GM23248 (cell line): ENCODE results near the gene DPP10. TPM values are rescaled to one million over a fixed set of nuclear protein-coding genes. Genes with fewer than 3 reads are reported as not detected.
"Not testable (repeated sequence)": the region's sequence is repeated elsewhere in the genome, so short reads cannot be mapped to it uniquely, and the experiment has no call there.

Experiments
- DNase-seq: peaks from one replicate; pipeline ENCODE4 v3.0.0-alpha.2; 2015
- H2AFZ ChIP-seq: fragments of 200-600 bp; sonication (generic); 2 replicates; pipeline ENCODE4 v1.6.1; 2016; ENCODE audit warnings: antibody characterized with exemption
- H3F3A ChIP-seq: fragments of 200-600 bp; sonication (generic); 2 replicates; pipeline ENCODE4 v1.6.1; 2016; ENCODE audit warnings: mild to moderate bottlenecking, antibody characterized with exemption, mixed run types; ENCODE audit not compliant: insufficient read depth
- H3K27ac ChIP-seq: fragments of 200-600 bp; sonication (generic); 2 replicates; pipeline ENCODE4 v1.5.1; 2016; ENCODE audit warnings: mild to moderate bottlenecking
- H3K27me3 ChIP-seq: fragments of 200-600 bp; sonication (generic); replicated peaks from 2 replicates; pipeline ENCODE4 v1.6.1; 2016; ENCODE audit warnings: mild to moderate bottlenecking; ENCODE audit not compliant: insufficient read depth
- H3K36me3 ChIP-seq: fragments of 200-600 bp; sonication (generic); 2 replicates; pipeline ENCODE4 v1.6.1; 2016; ENCODE audit warnings: low read depth, mild to moderate bottlenecking
- H3K4me1 ChIP-seq: fragments of 200-600 bp; sonication (generic); 2 replicates; pipeline ENCODE4 v1.6.1; 2016; ENCODE audit warnings: mild to moderate bottlenecking; ENCODE audit not compliant: insufficient read depth
- H3K4me2 ChIP-seq: fragments of 200-600 bp; sonication (generic); one replicate; pipeline ENCODE4 v1.6.1; 2016; ENCODE audit warnings: mild to moderate bottlenecking; ENCODE audit not compliant: unreplicated experiment
- H3K4me3 ChIP-seq: fragments of 200-600 bp; sonication (generic); 2 replicates; pipeline ENCODE4 v1.5.1; 2016; ENCODE audit warnings: mild to moderate bottlenecking
- H3K79me2 ChIP-seq: fragments of 200-600 bp; sonication (generic); 2 replicates; pipeline ENCODE4 v1.6.1; 2016; ENCODE audit warnings: mild to moderate bottlenecking; ENCODE audit not compliant: insufficient read depth
- H3K9ac ChIP-seq: fragments of 200-600 bp; sonication (generic); 2 replicates; pipeline ENCODE4 v1.6.1; 2016; ENCODE audit warnings: mild to moderate bottlenecking
- H3K9me2 ChIP-seq: fragments of 200-600 bp; sonication (generic); 2 replicates; pipeline ENCODE4 v1.6.1; 2016; ENCODE audit warnings: mixed run types, mild to moderate bottlenecking, moderate library complexity; ENCODE audit not compliant: insufficient read depth
- H3K9me3 ChIP-seq: fragments of 200-600 bp; sonication (generic); one replicate; pipeline ENCODE4 v1.6.1; 2017; ENCODE audit warnings: low read depth
- H4K20me1 ChIP-seq: fragments of 200-600 bp; sonication (generic); 2 replicates; pipeline ENCODE4 v1.6.0; 2016; ENCODE audit not compliant: insufficient read depth
- EZH2 ChIP-seq: fragments of 200-600 bp; sonication (generic); IDR thresholded peaks from 2 replicates; pipeline ENCODE4 v1.6.1; 2018; ENCODE audit warnings: antibody characterized with exemption, mild to moderate bottlenecking; ENCODE audit not compliant: insufficient read depth, poor library complexity, severe bottlenecking
- EZH2phosphoT487 ChIP-seq: fragments of 200-600 bp; sonication (generic); IDR thresholded peaks from 2 replicates; pipeline ENCODE4 v1.6.1; 2018; ENCODE audit warnings: antibody characterized with exemption, moderate library complexity, mild to moderate bottlenecking, low read depth; ENCODE audit not compliant: insufficient read depth
- WGBS, 2 experiments: methylation state at CpG; one replicate each; pipeline ENCODE4 v1.1.6; 2015 to 2017; ENCODE audit warnings: low lambda C conversion rate in 2 of 2, low coverage in 1 of 2; ENCODE audit errors: missing lambda C conversion rate in 2 of 2; 5-methylcytosine and 5-hydroxymethylcytosine counted together
- in situ Hi-C: fragments of 300-500 bp; cut with MboI; formaldehyde crosslinking; loops from 2 replicates; pipeline ENCODE4 v1.15.0; 2020
- polyA plus RNA-seq: library from polyadenylated mRNA; unstranded; fragments of >200 nt; fragmentation: Nextera tagmentation; extraction: Ambion mirVana; gene quantifications from 2 replicates; pipeline ENCODE4 v1.2.1, GENCODE V29; 2016
- total RNA-seq: library from RNA; depleted of rRNA; stranded (reverse); fragments of >200 nt; shearing (Covaris generic); gene quantifications from 2 replicates; pipeline ENCODE4 v1.2.3, GENCODE V29; 2014

DPP10 gene
- total and polyA plus RNA-seq, 2 experiments from 2014 or later = not detected

DNA sequence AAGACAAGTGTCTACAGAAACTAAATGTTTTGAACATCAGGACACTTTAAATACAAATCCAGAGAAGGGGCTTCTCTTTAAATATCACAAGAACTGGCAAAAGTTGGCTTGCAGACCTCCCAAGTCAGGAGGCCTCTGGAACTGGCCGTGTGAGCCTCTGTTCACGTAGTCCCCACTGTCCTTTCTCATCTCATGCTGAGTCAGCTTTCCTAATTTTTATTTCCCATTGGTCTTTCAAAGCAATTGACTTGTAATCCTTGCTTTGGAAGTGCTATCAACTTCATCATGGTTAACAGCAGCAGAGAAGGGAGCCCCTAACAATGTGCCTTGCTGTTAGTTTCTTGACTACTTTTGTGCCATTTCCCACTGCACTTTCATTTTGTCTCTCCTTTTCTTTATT, 303.3 kb downstream of the DPP10 start:
- Histone ChIP-seq H3K36me3 (no peaks in the 10 kb centered on the region), H4K20me1 (no peaks in the 10 kb centered on the region), H3K79me2 (no peaks in the 10 kb centered on the region), H3K4me2 (no peak overlapping the region), H3K27ac (no peak overlapping the region), H3K4me3 (no peak overlapping the region), H2AFZ (no peak overlapping the region), H3K27me3 (no peaks in the 10 kb centered on the region), H3K9me2 (no peaks in the 10 kb centered on the region), H3K4me1 (no peaks in the 10 kb centered on the region), H3F3A (no peaks in the 10 kb centered on the region), H3K9ac (no peak overlapping the region), H3K9me3 (no peaks in the 10 kb centered on the region)
- TF ChIP-seq EZH2 (no peak), EZH2phosphoT487 (no peak)
- in situ Hi-C loops = no loop called here
- WGBS, 2 experiments = 38 to 50% methylated on average over 2 of the region's 2 CpGs
- no peak for DNase-seq

DNA sequence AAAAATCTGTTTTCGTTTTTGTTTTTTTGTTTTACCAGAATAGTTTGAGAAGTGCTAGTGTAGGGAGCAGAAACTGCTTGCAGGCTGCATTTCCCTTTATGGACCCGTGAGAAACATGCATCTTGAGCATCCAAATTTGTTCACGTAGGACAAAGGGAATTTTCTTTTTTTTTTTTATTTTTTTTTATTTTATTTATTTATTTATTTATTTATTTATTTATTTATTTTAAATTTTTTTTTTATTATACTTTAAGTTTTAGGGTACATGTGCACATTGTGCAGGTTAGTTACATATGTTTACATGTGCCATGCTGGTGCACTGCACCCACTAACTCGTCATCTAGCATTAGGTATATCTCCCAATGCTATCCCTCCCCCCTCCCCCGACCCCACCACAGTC, 305.7 kb downstream of the DPP10 start:
- 13 to 15% methylated on average over 4 to 5 of the region's 5 CpGs for WGBS, 2 experiments
- H3K79me2 ChIP-seq, H3K9ac ChIP-seq, DNase-seq, H3K9me3 ChIP-seq, H3K9me2 ChIP-seq, H2AFZ ChIP-seq, in situ Hi-C loops, H3K4me3 ChIP-seq, H3K4me1 ChIP-seq, H3K4me2 ChIP-seq, H3F3A ChIP-seq, H4K20me1 ChIP-seq, H3K36me3 ChIP-seq, H3K27me3 ChIP-seq, H3K27ac ChIP-seq: not testable (repeated sequence)

DNA sequence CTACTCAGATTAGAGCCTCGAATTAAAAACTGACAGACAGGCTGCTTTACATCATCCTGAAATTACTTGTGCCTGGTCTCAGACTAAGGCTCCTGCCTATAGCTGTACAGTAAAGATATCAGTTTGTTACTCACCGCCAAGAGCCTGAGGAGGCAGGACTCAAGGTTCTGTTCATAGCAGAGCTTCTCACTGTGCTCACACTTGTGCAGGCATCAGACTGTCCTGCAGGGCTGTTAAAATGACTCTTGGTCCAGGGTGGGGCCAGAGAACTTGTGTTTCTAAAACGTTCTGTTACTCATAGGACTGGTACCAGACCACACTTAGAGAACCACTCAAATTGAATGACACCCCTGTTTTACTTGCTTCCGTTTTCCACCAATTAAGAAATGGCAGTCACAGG, 310.0 kb downstream of the DPP10 start:
- no peak for DNase-seq
- TF ChIP-seq EZH2phosphoT487 = no peak
- TF ChIP-seq EZH2 = no peak
- Histone ChIP-seq H3K27me3 (no peaks in the 10 kb centered on the region), H3K9ac (no peak overlapping the region), H3K4me3 (no peak overlapping the region), H3K27ac (no peak overlapping the region), H3K4me2 (no peak overlapping the region), H3K79me2 (no peaks in the 10 kb centered on the region), H3K4me1 (no peaks in the 10 kb centered on the region), H2AFZ (no peak overlapping the region), H3K9me2 (no peaks in the 10 kb centered on the region), H3F3A (no peaks in the 10 kb centered on the region), H3K36me3 (no peaks in the 10 kb centered on the region), H4K20me1 (no peaks in the 10 kb centered on the region), H3K9me3 (no peaks in the 10 kb centered on the region)
- WGBS, 2 experiments = 9 to 11% methylated on average over 4 of the region's 4 CpGs
- in situ Hi-C loops = no loop called here

DNA sequence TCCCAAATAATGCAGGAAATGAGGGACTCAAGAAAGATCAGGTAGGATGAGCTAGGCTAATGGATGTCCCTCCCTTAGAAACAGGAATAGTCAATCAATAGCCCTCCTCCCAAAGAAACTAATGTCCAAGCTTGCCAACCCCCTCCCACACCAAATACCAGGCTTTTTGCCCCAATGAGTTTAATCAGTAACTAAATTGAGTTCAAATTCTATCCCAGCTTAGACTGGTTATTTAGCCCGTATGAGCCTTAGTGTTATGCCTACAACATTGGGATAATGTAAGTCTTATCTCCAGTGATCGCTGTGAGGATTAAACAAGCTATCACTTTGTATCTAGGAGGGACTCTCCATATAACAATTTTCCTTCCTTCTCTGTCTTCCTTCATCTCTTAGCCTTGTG, 310.7 kb downstream of the DPP10 start:
- Histone ChIP-seq H3K9ac (no peak overlapping the region), H3K4me2 (no peak overlapping the region), H3K4me1 (no peaks in the 10 kb centered on the region), H3K9me3 (no peaks in the 10 kb centered on the region), H3K79me2 (no peaks in the 10 kb centered on the region), H2AFZ (no peak overlapping the region), H4K20me1 (no peaks in the 10 kb centered on the region), H3K4me3 (no peak overlapping the region), H3K36me3 (no peaks in the 10 kb centered on the region), H3F3A (no peaks in the 10 kb centered on the region), H3K27ac (no peak overlapping the region), H3K27me3 (no peaks in the 10 kb centered on the region), H3K9me2 (no peaks in the 10 kb centered on the region)
- TF ChIP-seq EZH2 (no peak), EZH2phosphoT487 (no peak)
- WGBS, 2 experiments = 52 to 53% methylated on average over 2 of the region's 2 CpGs
- in situ Hi-C loops = no loop called here
- DNase-seq = no peak

DNA sequence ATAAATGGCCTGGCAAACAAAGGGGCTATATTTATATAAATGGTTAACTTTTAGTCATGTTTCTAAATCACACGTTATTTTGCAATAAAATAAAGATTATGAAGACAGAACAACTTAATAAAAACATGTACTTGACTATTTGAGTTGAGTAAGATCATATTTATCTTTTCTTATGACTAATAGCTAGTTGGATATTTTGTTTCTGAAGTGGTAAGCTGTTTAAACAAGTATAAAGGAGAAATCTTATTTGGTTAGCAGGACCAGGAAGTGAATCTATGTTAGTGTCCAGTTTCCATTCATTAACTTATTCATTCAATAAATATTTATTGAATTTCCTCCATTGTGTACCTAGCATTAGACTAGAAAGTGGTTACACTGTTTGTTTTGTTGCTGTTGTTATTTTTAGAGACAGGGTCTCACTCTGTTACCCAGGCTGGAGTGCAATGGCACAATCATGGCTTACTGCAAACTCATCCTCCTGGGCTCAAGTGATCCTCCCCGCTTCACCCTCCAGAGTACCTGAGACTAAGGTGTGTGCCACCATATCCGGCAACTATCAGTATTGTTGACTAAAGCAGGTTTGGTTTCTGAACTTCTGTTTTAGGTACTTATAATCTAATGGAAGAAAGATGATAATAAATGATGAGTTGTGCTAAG, 312.6 kb downstream of the DPP10 start:
- no peaks in the 10 kb centered on the region for H3K4me1 ChIP-seq
- no peak overlapping the region for H2AFZ ChIP-seq
- no peaks in the 10 kb centered on the region for H3K9me2 ChIP-seq
- H3F3A ChIP-seq = no peaks in the 10 kb centered on the region
- H3K36me3 ChIP-seq = no peaks in the 10 kb centered on the region
- in situ Hi-C loops = no loop called here
- H3K27ac ChIP-seq = no peak overlapping the region
- DNase-seq = no peak
- no peak for TF ChIP-seq EZH2phosphoT487
- TF ChIP-seq EZH2 = no peak
- WGBS, 2 experiments = 24 to 30% methylated on average over 3 of the region's 3 CpGs
- no peaks in the 10 kb centered on the region for H4K20me1 ChIP-seq
- no peak overlapping the region for H3K4me2 ChIP-seq
- H3K27me3 ChIP-seq = no peaks in the 10 kb centered on the region
- H3K4me3 ChIP-seq = no peak overlapping the region
- H3K9ac ChIP-seq = no peak overlapping the region
- H3K9me3 ChIP-seq = no peaks in the 10 kb centered on the region
- no peaks in the 10 kb centered on the region for H3K79me2 ChIP-seq
